GM18517 (cell line): ENCODE data around the gene FADD.

Experiments
- ATAC-seq: cut with Tn5 transposase; IDR thresholded peaks from one replicate; pipeline ENCODE4 v1.9.1; 2021; ENCODE audit warnings: mild to moderate bottlenecking, moderate library complexity; ENCODE audit not compliant: unreplicated experiment

The FADD gene

GRCh38 chr11:70202920-70203750 is at the start of gene FADD:
Gene FADD, plus strand, starts transcription at chr11:70203296. Its CDS starts 164 bp downstream, at chr11:70203460.
- peak; percentile 67 for ATAC-seq

- ATAC-seq: no peak
These were observed 47.7 kb upstream of the FADD start for GRCh38 chr11:70155386-70155785.

GRCh38 chr11:70156291-70157037 is 46.6 kb upstream of the FADD start:
- ATAC-seq: no peak

- ATAC-seq: no peak
These were observed 44.9 kb upstream of the FADD start for GRCh38 chr11:70158201-70158600.

GRCh38 chr11:70158757-70159389 is 44.2 kb upstream of the FADD start:
- no peak for ATAC-seq

GRCh38 chr11:70159627-70160570 is 43.2 kb upstream of the FADD start:
- ATAC-seq: no peak

- no peak for ATAC-seq
These were observed 42.0 kb upstream of the FADD start for GRCh38 chr11:70161043-70161625.

- no peak for ATAC-seq
These were observed 38.4 kb upstream of the FADD start for GRCh38 chr11:70164705-70165104.

GRCh38 chr11:70167120-70167519 is 36.0 kb upstream of the FADD start:
- no peak for ATAC-seq

- ATAC-seq: no peak
These were observed 35.2 kb upstream of the FADD start for GRCh38 chr11:70167723-70168404.

- ATAC-seq: no peak
These were observed 34.7 kb upstream of the FADD start for GRCh38 chr11:70168405-70168754.

- no peak for ATAC-seq
These were observed 34.0 kb upstream of the FADD start for GRCh38 chr11:70169127-70169526.

- ATAC-seq: no peak
These were observed 33.5 kb upstream of the FADD start for GRCh38 chr11:70169632-70170031.

GRCh38 chr11:70170596-70171210 is 32.4 kb upstream of the FADD start:
- ATAC-seq: no peak

GRCh38 chr11:70173018-70173417 is 30.1 kb upstream of the FADD start:
- no peak for ATAC-seq

- no peak for ATAC-seq
These were observed 28.4 kb upstream of the FADD start for GRCh38 chr11:70174547-70175235.

GRCh38 chr11:70175236-70175698 is 27.8 kb upstream of the FADD start:
- ATAC-seq: no peak

- ATAC-seq: no peak
These were observed 26.0 kb upstream of the FADD start for GRCh38 chr11:70176940-70177689.
